H1 (cell line): ENCODE measurements around the gene GLP1R. TPM values are rescaled to one million over a fixed set of nuclear protein-coding genes. Genes with fewer than 3 reads are reported as not detected.

Experiments used
- CTCF ChIA-PET: fragments of 300-600 bp; sonication (Branson Sonifier 250); formaldehyde crosslinking; loops from one replicate; lab custom pipeline; 2021; ENCODE audit not compliant: partially characterized antibody; lab: Charles Lee
- POLR2A ChIA-PET: fragments of 300-600 bp; sonication (Branson Sonifier 250); formaldehyde crosslinking; loops from one replicate; lab custom pipeline; 2021; ENCODE audit warnings: inconsistent platforms; ENCODE audit not compliant: partially characterized antibody; lab: Charles Lee
- DNase-seq, 2 experiments: peaks; one replicate each; pipeline versions ENCODE4 v3.0.0 to v3.0.0-alpha.2; 2010 to 2022; ENCODE audit warnings: low spot score in 2 of 2, low read depth in 1 of 2, mixed read lengths in 1 of 2
- FAIRE-seq: peaks from 2 replicates; lab custom pipeline; 2011; peaks lifted over from hg19 to GRCh38; lab: Jason Lieb, UNC
- H2AFZ ChIP-seq: 2 replicates; pipeline ENCODE4 v1.8.1; 2012; ENCODE audit warnings: low read length, inconsistent platforms
- H2AK5ac ChIP-seq: 2 replicates; pipeline ENCODE4 v1.6.1; 2013; ENCODE audit warnings: low read depth, low read length
- H2BK120ac ChIP-seq: replicated peaks from 2 replicates; pipeline ENCODE3; 2013; ENCODE audit warnings: low read depth, low read length, inconsistent platforms
- H2BK12ac ChIP-seq: 2 replicates; pipeline ENCODE4 v1.6.1; 2013; ENCODE audit warnings: low read depth, low read length
- H2BK15ac ChIP-seq: 2 replicates; pipeline ENCODE4 v1.6.1; 2013; ENCODE audit warnings: low read length
- H2BK20ac ChIP-seq: 2 replicates; pipeline ENCODE4 v1.6.1; 2013; ENCODE audit warnings: low read length
- H2BK5ac ChIP-seq: 2 replicates; pipeline ENCODE4 v1.6.1; 2013; ENCODE audit warnings: low read depth, low read length
- H3K14ac ChIP-seq: 2 replicates; pipeline ENCODE4 v1.6.1; 2013; ENCODE audit warnings: inconsistent platforms; ENCODE audit not compliant: insufficient read length
- H3K18ac ChIP-seq: 2 replicates; pipeline ENCODE4 v1.6.1; 2013; ENCODE audit warnings: low read length; ENCODE audit errors: extremely low read depth
- H3K23ac ChIP-seq: 2 replicates; pipeline ENCODE4 v1.6.1; 2013; ENCODE audit warnings: inconsistent platforms; ENCODE audit not compliant: insufficient read length
- H3K23me2 ChIP-seq: 2 replicates; pipeline ENCODE4 v1.6.1; 2013; ENCODE audit warnings: low read depth, low read length
- H3K27ac ChIP-seq: 2 replicates; pipeline ENCODE4 v1.6.1; 2011; ENCODE audit warnings: low read depth, low read length, inconsistent platforms
- H3K27me3 ChIP-seq, 4 experiments: replicated peaks in 1 of 4; 1 replicate in 1 of 4; 2 replicates in 3 of 4; pipeline versions ENCODE4 v1.6.1 to v1.8.1; 2011 to 2013; ENCODE audit warnings: low read length in 3 of 4, mild to moderate bottlenecking in 3 of 4, inconsistent platforms in 2 of 4, mixed read lengths in 2 of 4, moderate library complexity in 1 of 4; ENCODE audit not compliant: control insufficient read depth in 3 of 4, insufficient read depth in 3 of 4; ENCODE audit errors: extremely low read depth in 1 of 4
- H3K36me3 ChIP-seq, 4 experiments: 2 replicates each; pipeline versions ENCODE4 v1.6.1 to v1.8.1; 2011 to 2013; ENCODE audit warnings: mild to moderate bottlenecking in 4 of 4, low read length in 3 of 4, moderate library complexity in 2 of 4, control low read depth in 1 of 4, inconsistent platforms in 1 of 4; ENCODE audit not compliant: insufficient read depth in 4 of 4, control insufficient read depth in 2 of 4
- H3K4ac ChIP-seq: replicated peaks from 2 replicates; pipeline ENCODE3; 2013; ENCODE audit warnings: low read length, low read depth, mixed read lengths, inconsistent platforms; ENCODE audit not compliant: insufficient read length
- H3K4me1 ChIP-seq, 4 experiments: replicated peaks in 1 of 4; 1 replicate in 1 of 4; 2 replicates in 3 of 4; pipeline versions ENCODE4 v1.6.1 to v1.8.1; 2011 to 2013; ENCODE audit warnings: low read length in 3 of 4, inconsistent platforms in 2 of 4, mixed read lengths in 1 of 4; ENCODE audit not compliant: insufficient read depth in 4 of 4, control insufficient read depth in 3 of 4
- H3K4me2 ChIP-seq, 2 experiments: 2 replicates each; pipeline versions ENCODE4 v1.6.1 to v1.8.1; 2011 to 2013; ENCODE audit warnings: low read depth in 2 of 2, low read length in 2 of 2, control low read depth in 1 of 2, inconsistent platforms in 1 of 2, mild to moderate bottlenecking in 1 of 2; ENCODE audit not compliant: insufficient read depth in 1 of 2
- H3K4me3 ChIP-seq, 4 experiments: fragments of 200-600, 300-600 bp in 1 of 4; sonication (generic), shearing (Covaris generic), sonication (Bioruptor Twin) in 1 of 4; 2 replicates each; pipeline versions ENCODE4 v1.5.1 to v1.8.1; 2011 to 2016; ENCODE audit warnings: low read length in 4 of 4, low read depth in 3 of 4, control low read depth in 2 of 4, inconsistent platforms in 2 of 4, mild to moderate bottlenecking in 2 of 4, mixed read lengths in 1 of 4, moderate library complexity in 1 of 4; ENCODE audit not compliant: insufficient read depth in 2 of 4; ENCODE audit errors: extremely low read depth in 1 of 4
- H3K56ac ChIP-seq: replicated peaks from 2 replicates; pipeline ENCODE3; 2013; ENCODE audit warnings: low read depth, mild to moderate bottlenecking, mixed read lengths, low read length, inconsistent platforms; ENCODE audit not compliant: insufficient read length
- H3K79me1 ChIP-seq: 2 replicates; pipeline ENCODE4 v1.6.1; 2013; ENCODE audit warnings: low read depth, low read length, control low read depth
- H3K79me2 ChIP-seq, 2 experiments: 2 replicates each; pipeline versions ENCODE4 v1.6.1 to v1.8.1; 2012 to 2013; ENCODE audit warnings: low read length in 2 of 2, mild to moderate bottlenecking in 2 of 2, inconsistent platforms in 1 of 2; ENCODE audit not compliant: insufficient read depth in 2 of 2, control insufficient read depth in 1 of 2
- H3K9ac ChIP-seq, 4 experiments: replicated peaks in 1 of 4; 1 replicate in 1 of 4; 2 replicates in 3 of 4; pipeline versions ENCODE4 v1.6.1 to v1.8.1; 2011 to 2013; ENCODE audit warnings: low read depth in 3 of 4, low read length in 3 of 4, control low read depth in 2 of 4, mild to moderate bottlenecking in 2 of 4, moderate library complexity in 2 of 4, inconsistent platforms in 1 of 4; ENCODE audit errors: extremely low read depth in 1 of 4
- H3K9me3 ChIP-seq, 2 experiments: 2 replicates each; pipeline versions ENCODE4 v1.6.1 to v1.8.1; 2012 to 2013; ENCODE audit warnings: mild to moderate bottlenecking in 2 of 2, moderate library complexity in 2 of 2, control low read depth in 1 of 2, inconsistent platforms in 1 of 2, low read depth in 1 of 2, low read length in 1 of 2, mixed read lengths in 1 of 2; ENCODE audit not compliant: insufficient read depth in 2 of 2
- H4K20me1 ChIP-seq, 2 experiments: replicated peaks in 1 of 2; 2 replicates each; pipeline versions ENCODE3 to v1.8.1; 2011 to 2013; ENCODE audit warnings: inconsistent platforms in 2 of 2, low read length in 2 of 2, mild to moderate bottlenecking in 1 of 2; ENCODE audit not compliant: insufficient read depth in 2 of 2, control insufficient read depth in 1 of 2
- H4K5ac ChIP-seq: 2 replicates; pipeline ENCODE4 v1.6.1; 2013; ENCODE audit warnings: low read length, low read depth, mixed read lengths, inconsistent platforms; ENCODE audit not compliant: insufficient read length
- H4K8ac ChIP-seq: 2 replicates; pipeline ENCODE4 v1.8.0; 2013; ENCODE audit warnings: mild to moderate bottlenecking, moderate library complexity, low read length, inconsistent platforms; ENCODE audit not compliant: insufficient read depth; ENCODE audit errors: extremely low read depth
- H4K91ac ChIP-seq: replicated peaks from 2 replicates; pipeline ENCODE3; 2013; ENCODE audit warnings: low read length, mixed read lengths, inconsistent platforms; ENCODE audit not compliant: insufficient read length
- ATF2 ChIP-seq: IDR thresholded peaks from 2 replicates; pipeline ENCODE4 v1.6.1; 2012; ENCODE audit warnings: low read length, inconsistent platforms
- ATF3 ChIP-seq: IDR thresholded peaks from 2 replicates; pipeline ENCODE4 v1.6.1; 2011; ENCODE audit warnings: low read depth, mild to moderate bottlenecking, low read length; ENCODE audit not compliant: insufficient read depth
- CBX8 ChIP-seq: fragments of 300-800, 300-1000 bp; sonication (generic); IDR thresholded peaks from 2 replicates; pipeline ENCODE4 v1.7.1; 2016; ENCODE audit warnings: low read depth, low read length, borderline replicate concordance
- CREB1 ChIP-seq: IDR thresholded peaks from 2 replicates; pipeline ENCODE4 v1.6.1; 2012; ENCODE audit warnings: inconsistent platforms
- GABPA ChIP-seq: IDR thresholded peaks from 2 replicates; pipeline ENCODE4 v1.6.1; 2011; ENCODE audit warnings: mild to moderate bottlenecking, low read length, moderate library complexity, borderline replicate concordance; ENCODE audit not compliant: insufficient read depth
- POU5F1 ChIP-seq: IDR thresholded peaks from 2 replicates; pipeline ENCODE4 v1.6.1; 2011; ENCODE audit warnings: low read depth, mild to moderate bottlenecking, low read length, moderate library complexity
- SAP30 ChIP-seq: fragments of 300-600 bp; sonication (generic); IDR thresholded peaks from 2 replicates; pipeline ENCODE4 v1.7.1; 2012; ENCODE audit warnings: low read length, moderate library complexity, mild to moderate bottlenecking, inconsistent platforms; ENCODE audit not compliant: insufficient read depth, insufficient replicate concordance
- TEAD4 ChIP-seq: IDR thresholded peaks from 2 replicates; pipeline ENCODE4 v1.6.1; 2012; ENCODE audit warnings: low read depth, low read length, inconsistent platforms, mixed read lengths
- USF2 ChIP-seq: IDR thresholded peaks from 2 replicates; pipeline ENCODE4 v1.6.1; 2011; ENCODE audit warnings: low read length, improper control_type of control experiment
- YY1 ChIP-seq: IDR thresholded peaks from 2 replicates; pipeline ENCODE4 v1.6.1; 2011; ENCODE audit warnings: low read depth, mild to moderate bottlenecking, low read length
- WGBS, 2 experiments: shearing (Covaris generic) in 1 of 2; methylation state at CpG; one replicate each; pipeline versions ENCODE4 v1.1.6 to v1.1.7; 2013 to 2015; ENCODE audit warnings: low lambda C conversion rate in 2 of 2, mixed read lengths in 2 of 2, inconsistent platforms in 1 of 2, low coverage in 1 of 2, missing lambda C conversion rate in 1 of 2; ENCODE audit not compliant: insufficient replicate concordance in 2 of 2, insufficient coverage in 1 of 2, insufficient read length in 1 of 2; ENCODE audit errors: extremely low coverage in 1 of 2, missing lambda C conversion rate in 1 of 2; 5-methylcytosine and 5-hydroxymethylcytosine counted together
- polyA plus RNA-seq, 7 experiments: library from polyadenylated mRNA; depleted of rRNA in 3 of 7; stranded (reverse) in 5 of 7; unstranded in 2 of 7; fragments of >200 nt in 5 of 7; fragments of 200-250 nt in 2 of 7; gene quantifications; 1 replicate in 5 of 7; 2 replicates in 1 of 7; 4 replicates in 1 of 7; pipeline versions ENCODE4 v1.2.1 to v1.2.3, GENCODE V29; 2011 to 2013; ENCODE audit warnings: missing spikeins in 2 of 7, mixed read lengths in 2 of 7
- total RNA-seq: library from RNA; stranded (reverse); fragmentation: NEBNext Ultra II Directional; extraction: Animal tissue kit (Norgen Biotek cat#: 25700); gene quantifications from 2 replicates; pipeline ENCODE4 v1.2.1, GENCODE V29; 2021

The GLP1R gene
- total and polyA plus RNA-seq, 2 of the 8 experiments (the other 6 are each of a cell fraction or from before 2014, with no cell fraction given), result 2.6 to 2.7 TPM

GRCh38 chr6:39078695-39079094 lies 30.1 kb downstream of the GLP1R start:
- no peak overlapping the region for H3K23ac ChIP-seq
- H3K79me1 ChIP-seq, result no peaks in the 10 kb centered on the region
- H3K4me3 ChIP-seq, result no peak overlapping the region
- H3K36me3 ChIP-seq, result no peaks in the 10 kb centered on the region
- ChIA-PET POLR2A (interaction anchor here (1.0 kb wide), 1 partner anchor 9 kb away, joined by 3 read pairs; no protein-coding TSS in a partner anchor), CTCF (interaction anchor here (0.7 to 2.2 kb wide), 7 partner anchors 14 to 224 kb away, joined by 3 to 7 read pairs (median 4); no protein-coding TSS in a partner anchor)
- H2AFZ ChIP-seq, result no peak overlapping the region
- H3K79me2 ChIP-seq, result no peaks in the 10 kb centered on the region
- peaks cover 0 to 8% (median 0%) of the 10 kb centered on the region in 4 experiments; a peak in 2 of 7 replicates for H3K4me1 ChIP-seq
- no peak for DNase-seq
- no peak overlapping the region for H2BK120ac ChIP-seq
- no peaks in the 10 kb centered on the region for H3K9me3 ChIP-seq
- no peak overlapping the region for H3K18ac ChIP-seq
- no peak overlapping the region for H2AK5ac ChIP-seq
- H2BK5ac ChIP-seq, result no peak overlapping the region
- H4K20me1 ChIP-seq, result no peaks in the 10 kb centered on the region
- H3K4ac ChIP-seq, result no peak overlapping the region
- FAIRE-seq, result no peak
- no peak overlapping the region for H3K56ac ChIP-seq
- no peaks in the 10 kb centered on the region for H3K23me2 ChIP-seq
- H2BK15ac ChIP-seq, result no peak overlapping the region
- no peak overlapping the region for H3K9ac ChIP-seq
- 0 out of 7 replicates have a peak, but pooled peaks cover 0 to under 1% (median 0%) of the 10 kb centered on the region in 4 experiments for H3K27me3 ChIP-seq
- WGBS, 2 experiments, result 82% methylated on average over 3 of the region's 3 CpGs; no CpG with 5 or more reads in 1 of the 2 experiments
- H3K27ac ChIP-seq, result no peak overlapping the region
- H4K5ac ChIP-seq, result no peak overlapping the region
- H4K91ac ChIP-seq, result no peak overlapping the region
- H4K8ac ChIP-seq, result no peak overlapping the region
- no peak overlapping the region for H2BK20ac ChIP-seq
- H3K14ac ChIP-seq, result no peak overlapping the region
- no peak overlapping the region for H3K4me2 ChIP-seq
- H2BK12ac ChIP-seq, result no peak overlapping the region
- no peak for TF ChIP-seq CBX8
- no peak for TF ChIP-seq YY1
- no peak for TF ChIP-seq USF2
- TF ChIP-seq ATF3, result no peak
- TF ChIP-seq GABPA, result no peak
- TF ChIP-seq TEAD4, result no peak
- TF ChIP-seq SAP30, result no peak
- no peak for TF ChIP-seq CREB1
- TF ChIP-seq ATF2, result no peak
- no peak for TF ChIP-seq POU5F1
